ENCODE results near the gene SLC22A9.

The SLC22A9 gene

DNA sequence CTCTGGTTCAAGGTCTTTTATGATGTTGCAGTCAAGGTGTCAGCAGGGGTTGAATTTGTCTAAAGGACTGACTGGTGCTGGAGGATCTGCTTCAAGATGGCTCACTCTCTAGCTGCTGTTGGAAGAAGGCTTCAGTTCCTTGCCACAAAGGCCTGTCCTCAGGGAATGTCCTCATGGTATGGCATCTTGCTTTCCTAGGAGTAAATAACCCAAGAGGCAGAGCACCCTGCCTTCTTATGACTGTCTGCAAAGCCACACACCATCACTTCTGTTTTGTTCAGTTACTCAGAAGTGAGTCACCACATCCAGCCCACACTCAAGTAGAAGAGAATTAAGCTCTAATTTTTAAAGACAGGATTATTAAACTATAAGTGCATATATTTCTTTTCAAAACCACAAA is 76.1 kb downstream of the SLC22A9 start:
- DNase-seq, result peak; percentile 20

DNA sequence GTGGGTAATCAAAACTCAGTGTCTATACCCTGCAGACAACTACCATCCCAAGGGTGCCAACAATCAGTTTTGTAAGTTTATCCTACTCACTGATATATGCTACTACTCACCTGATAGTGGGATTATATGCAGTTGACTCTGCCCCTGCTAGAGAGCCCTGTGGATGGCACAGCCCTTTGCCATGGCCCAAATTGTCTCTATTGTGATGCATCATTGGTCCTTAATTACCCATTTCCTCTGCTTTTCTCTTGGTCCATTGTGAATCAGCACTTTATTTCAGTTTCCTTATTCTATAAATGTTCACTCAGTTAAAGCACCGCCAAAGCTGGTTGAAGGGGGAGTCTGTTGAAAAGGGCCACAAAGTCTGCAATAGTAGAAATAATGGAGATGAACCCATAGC is 79.1 kb downstream of the SLC22A9 start:
- no peak for DNase-seq

DNA sequence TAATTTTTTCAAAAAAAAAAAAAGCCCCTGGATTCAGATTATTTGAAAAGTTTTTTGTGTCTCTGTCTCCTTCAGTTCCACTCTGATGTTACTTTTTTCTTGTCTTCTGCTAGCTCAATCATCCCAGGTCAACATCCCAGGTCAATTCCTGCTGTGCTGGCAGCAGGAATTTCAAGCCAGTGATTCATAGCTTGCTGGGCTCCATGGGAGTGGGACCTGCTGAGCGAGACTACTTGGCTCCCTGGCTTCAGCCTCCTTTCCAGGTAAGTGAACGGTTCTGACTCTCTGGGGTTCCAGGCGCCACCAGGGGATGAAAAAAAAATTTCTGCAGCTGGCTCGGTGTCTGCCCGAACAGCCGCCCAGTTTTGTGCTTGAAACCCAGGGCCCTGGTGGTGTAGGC is 90.0 kb downstream of the SLC22A9 start:
- DNase-seq, result no peak
